Measurements from ENCODE around the gene STEEP1. TPM values are rescaled to one million over a fixed set of nuclear protein-coding genes. Genes with fewer than 3 reads are reported as not detected.

Gene STEEP1
- total and polyA plus RNA-seq, 2 donors (not counting 3 experiments of a cell fraction or from before 2014, with no cell fraction given), result 12.1 to 23.1 TPM

DNA sequence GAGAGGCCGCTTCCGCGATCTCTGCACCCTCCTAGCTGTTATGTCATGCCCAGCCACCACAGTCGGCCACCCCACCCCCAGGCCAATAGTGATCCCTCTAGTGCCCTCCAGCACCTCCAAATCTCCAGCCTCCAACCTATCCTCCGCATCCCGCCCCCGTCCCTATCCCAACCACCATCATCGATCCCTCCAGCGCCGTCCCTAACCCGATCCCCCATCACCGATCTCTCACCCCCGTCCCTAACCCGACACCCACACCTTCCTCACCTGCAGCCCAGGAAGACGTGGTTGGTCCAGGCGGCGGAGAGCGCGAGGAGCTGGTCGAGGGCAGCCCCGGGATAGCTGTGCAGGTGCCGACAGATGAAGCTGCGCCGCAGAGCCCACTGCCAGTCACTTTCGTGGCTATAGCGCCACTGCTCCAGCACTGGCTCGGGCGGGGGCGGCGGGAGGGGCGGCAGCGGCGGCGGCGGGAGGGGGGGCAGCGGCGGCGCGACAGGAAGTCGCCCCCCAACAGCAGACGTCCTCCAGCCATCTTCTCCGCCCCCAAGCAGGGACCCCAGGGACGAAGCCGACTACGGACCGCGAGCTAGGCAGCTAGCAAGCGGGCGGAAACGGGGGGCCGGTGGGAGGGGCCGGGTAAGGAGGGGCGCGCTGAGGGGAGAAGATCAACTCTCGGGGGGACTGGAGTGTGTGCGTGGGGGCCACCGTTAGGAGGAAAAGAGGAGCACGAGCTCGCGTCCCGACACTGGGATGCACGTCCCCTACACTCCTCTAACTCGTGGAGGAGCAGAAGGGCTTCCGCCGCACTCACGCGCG, 40.5 kb upstream of the STEEP1 start:
- peak overlapping the region; percentile 72 for H3K9ac ChIP-seq (replicated peaks; ENCODE audit: extremely low read depth, insufficient read depth, low read length)
- H3K36me3 ChIP-seq (ENCODE audit: control insufficient read depth in 2 of 2, extremely low read depth in 1 of 2, insufficient read depth in 2 of 2, low read length in 2 of 2), result no peaks in the 10 kb centered on the region
- intact Hi-C loops (cut with micrococcal nuclease) (loop anchor here (1.0 to 2.0 kb wide), 3 partner anchors 31 to 89 kb away; partner anchors contain the start of genes SEPTIN6 and UBE2A), dilution Hi-C loops (cut with MboI; ENCODE audit: extremely low pct_ligation_motif_present, low sequenced_read_pairs) (no loop called here)
- peaks cover 45% of the 10 kb centered on the region for H3K79me2 ChIP-seq (ENCODE audit: control insufficient read depth, insufficient read depth, low read length)
- H2AFZ ChIP-seq (ENCODE audit: low read depth, low read length), result peak overlapping the region; percentile 45
- ChIA-PET CTCF (interaction anchor here (0.8 to 4.1 kb wide), 2 partner anchors 14 to 89 kb away, joined by 3 to 27 read pairs; no protein-coding TSS in a partner anchor), POLR2A (interaction anchor here (0.6 to 1.0 kb wide), 3 partner anchors 32 to 205 kb away, joined by 3 to 9 read pairs (median 4); partner anchors contain the start of genes SEPTIN6 and UBE2A)
- H3K27ac ChIP-seq (ENCODE audit: insufficient read depth, low read depth, low read length), result peak overlapping the region; percentile 63
- H3K9me1 ChIP-seq (replicated peaks; ENCODE audit: control insufficient read depth, extremely low read depth, insufficient read depth, low read length), result no peaks in the 10 kb centered on the region
- H4K20me1 ChIP-seq (replicated peaks; ENCODE audit: control insufficient read depth, extremely low read depth, insufficient read depth, low read length), result no peaks in the 10 kb centered on the region
- peak overlapping the region; percentile 51 for H3K4me2 ChIP-seq (ENCODE audit: insufficient read depth, low read length)
- H3K4me3 ChIP-seq (replicated peaks in 1 of 3; ENCODE audit: insufficient read depth in 1 of 3, low read depth in 1 of 3, low read length in 3 of 3), result peak overlapping the region; percentile 16 to 63 (median 54)
- TF ChIP-seq, protein P1, sequence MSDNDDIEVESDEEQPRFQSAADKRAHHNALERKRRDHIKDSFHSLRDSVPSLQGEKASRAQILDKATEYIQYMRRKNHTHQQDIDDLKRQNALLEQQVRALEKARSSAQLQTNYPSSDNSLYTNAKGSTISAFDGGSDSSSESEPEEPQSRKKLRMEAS (IDR thresholded peaks at IDR 0.05; ENCODE audit: insufficient read depth, insufficient read length), result no peak
- H3K27me3 ChIP-seq (ENCODE audit: control insufficient read depth in 2 of 2, insufficient read depth in 2 of 2, low read length in 2 of 2), result peaks cover 0 to 3% of the 10 kb centered on the region in 2 experiments
- DNase-seq (ENCODE audit: low read depth, low spot score), result peak; percentile 6
- H3K4me1 ChIP-seq (ENCODE audit: control insufficient read depth, extremely low read depth, insufficient read depth, low read length), result peaks cover 2% of the 10 kb centered on the region
- no peaks in the 10 kb centered on the region for H3K9me3 ChIP-seq (replicated peaks; ENCODE audit: control insufficient read depth, insufficient read depth, low read length)
- peak; percentile 28 for FAIRE-seq
- BruUV-seq (replicated peaks), result TSS peak; percentile 38

DNA sequence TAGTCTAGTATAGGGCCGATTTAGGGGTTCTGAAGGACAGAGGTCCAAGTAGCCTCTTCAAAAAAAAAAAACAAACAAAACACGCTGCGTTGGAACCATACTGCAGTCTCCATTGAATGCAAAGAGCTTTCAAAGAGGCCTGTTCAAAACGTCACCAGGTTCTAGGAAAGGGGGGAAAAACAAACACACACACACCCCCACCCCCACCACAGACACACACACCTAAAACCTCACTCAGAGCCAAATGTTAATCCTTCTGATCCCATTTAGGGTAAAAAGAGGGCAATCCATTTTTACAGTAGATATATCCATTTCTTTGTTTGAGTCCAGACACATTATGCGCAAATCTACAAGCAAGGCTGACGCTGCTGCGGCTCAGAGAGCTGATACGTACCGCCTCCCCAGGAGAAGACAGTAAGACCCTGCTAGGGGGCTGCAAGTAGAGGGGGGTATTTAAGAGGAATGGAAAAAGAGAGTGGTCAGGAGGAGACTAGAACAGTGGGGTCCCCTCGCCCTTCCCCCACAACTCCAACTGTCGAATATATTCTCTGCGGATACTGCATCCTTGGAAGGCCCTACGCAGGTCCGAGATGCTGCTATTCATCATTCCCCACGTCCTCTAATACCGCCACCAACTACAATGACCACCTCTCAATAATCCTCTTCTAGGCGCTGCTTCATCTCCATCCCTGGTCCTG, 39.7 kb upstream of the STEEP1 start:
- CTCF ChIA-PET, result interaction anchor here (0.8 to 4.1 kb wide), 2 partner anchors 14 to 88 kb away, joined by 3 to 27 read pairs; no protein-coding TSS in a partner anchor
- no peaks in the 10 kb centered on the region for H3K9me1 ChIP-seq (replicated peaks; ENCODE audit: control insufficient read depth, extremely low read depth, insufficient read depth, low read length)
- H3K79me2 ChIP-seq (ENCODE audit: control insufficient read depth, insufficient read depth, low read length), result peaks cover 52% of the 10 kb centered on the region
- POLR2A ChIA-PET, result interaction anchor here (0.6 to 1.0 kb wide), 2 partner anchors 22 to 88 kb away, joined by 3 to 4 read pairs; partner anchors contain the start of gene SEPTIN6
- no peak overlapping the region for H3K27ac ChIP-seq (ENCODE audit: insufficient read depth, low read depth, low read length)
- DNase-seq (ENCODE audit: low read depth, low spot score) (peak; percentile 2), FAIRE-seq (peak; percentile 31)
- no peaks in the 10 kb centered on the region for H3K9me3 ChIP-seq (replicated peaks; ENCODE audit: control insufficient read depth, insufficient read depth, low read length)
- H3K4me1 ChIP-seq (ENCODE audit: control insufficient read depth, extremely low read depth, insufficient read depth, low read length), result peaks cover 2% of the 10 kb centered on the region
- H3K27me3 ChIP-seq (ENCODE audit: control insufficient read depth in 2 of 2, insufficient read depth in 2 of 2, low read length in 2 of 2), result peaks cover 0 to 3% of the 10 kb centered on the region in 2 experiments
- H3K4me3 ChIP-seq (replicated peaks in 1 of 3; ENCODE audit: insufficient read depth in 1 of 3, low read depth in 1 of 3, low read length in 3 of 3), result peak overlapping the region; percentile 16 to 63 (median 49)
- intact Hi-C loops (cut with micrococcal nuclease), result no loop called here
- BruUV-seq (replicated peaks), result TSS peak; percentile 14
- peak overlapping the region; percentile 51 for H3K4me2 ChIP-seq (ENCODE audit: insufficient read depth, low read length)
- dilution Hi-C loops (cut with MboI; ENCODE audit: extremely low pct_ligation_motif_present, low sequenced_read_pairs), result no loop called here
- no peaks in the 10 kb centered on the region for H3K36me3 ChIP-seq (ENCODE audit: control insufficient read depth in 2 of 2, extremely low read depth in 1 of 2, insufficient read depth in 2 of 2, low read length in 2 of 2)
- H4K20me1 ChIP-seq (replicated peaks; ENCODE audit: control insufficient read depth, extremely low read depth, insufficient read depth, low read length), result no peaks in the 10 kb centered on the region
- TF ChIP-seq EZH2 (IDR thresholded peaks at IDR 0.05; ENCODE audit: borderline replicate concordance, low read depth, low read length, severe bottlenecking) (no peak), JUN (IDR thresholded peaks at IDR 0.05; ENCODE audit: borderline replicate concordance, insufficient read depth, insufficient read length, low read depth) (no peak), GATA2 (IDR thresholded peaks at IDR 0.05; ENCODE audit: insufficient read depth, insufficient read length, low read depth, low read length) (no peak), POLR2A (IDR thresholded peaks at IDR 0.05; ENCODE audit: low read depth, low read length) (no peak), POLR2AphosphoS5 (IDR thresholded peaks at IDR 0.05; ENCODE audit: insufficient read depth, low read depth, low read length) (no peak), FOS (IDR thresholded peaks at IDR 0.05; ENCODE audit: borderline replicate concordance, insufficient read depth, low read length) (no peak), MYC (IDR thresholded peaks at IDR 0.05; ENCODE audit: low read depth, low read length) (no peak)
- TF ChIP-seq, protein P2, sequence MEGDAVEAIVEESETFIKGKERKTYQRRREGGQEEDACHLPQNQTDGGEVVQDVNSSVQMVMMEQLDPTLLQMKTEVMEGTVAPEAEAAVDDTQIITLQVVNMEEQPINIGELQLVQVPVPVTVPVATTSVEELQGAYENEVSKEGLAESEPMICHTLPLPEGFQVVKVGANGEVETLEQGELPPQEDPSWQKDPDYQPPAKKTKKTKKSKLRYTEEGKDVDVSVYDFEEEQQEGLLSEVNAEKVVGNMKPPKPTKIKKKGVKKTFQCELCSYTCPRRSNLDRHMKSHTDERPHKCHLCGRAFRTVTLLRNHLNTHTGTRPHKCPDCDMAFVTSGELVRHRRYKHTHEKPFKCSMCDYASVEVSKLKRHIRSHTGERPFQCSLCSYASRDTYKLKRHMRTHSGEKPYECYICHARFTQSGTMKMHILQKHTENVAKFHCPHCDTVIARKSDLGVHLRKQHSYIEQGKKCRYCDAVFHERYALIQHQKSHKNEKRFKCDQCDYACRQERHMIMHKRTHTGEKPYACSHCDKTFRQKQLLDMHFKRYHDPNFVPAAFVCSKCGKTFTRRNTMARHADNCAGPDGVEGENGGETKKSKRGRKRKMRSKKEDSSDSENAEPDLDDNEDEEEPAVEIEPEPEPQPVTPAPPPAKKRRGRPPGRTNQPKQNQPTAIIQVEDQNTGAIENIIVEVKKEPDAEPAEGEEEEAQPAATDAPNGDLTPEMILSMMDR (IDR thresholded peaks at IDR 0.05; ENCODE audit: extremely low read depth in 1 of 2, insufficient read depth in 1 of 2, low read depth in 1 of 2, low read length in 2 of 2), result no peak
- peak overlapping the region; percentile 12 for H3K9ac ChIP-seq (replicated peaks; ENCODE audit: extremely low read depth, insufficient read depth, low read length)
- H2AFZ ChIP-seq (ENCODE audit: low read depth, low read length), result no peak overlapping the region

Data from endothelial cell of umbilical vein (primary cell).